GM23248 (cell line): ENCODE results near the gene ENTPD8. TPM values are rescaled to one million over a fixed set of nuclear protein-coding genes. Genes with fewer than 3 reads are reported as not detected.

ENCODE experiments used
- DNase-seq: peaks from one replicate; pipeline ENCODE4 v3.0.0-alpha.2; 2015
- H2AFZ ChIP-seq: fragments of 200-600 bp; sonication (generic); 2 replicates; pipeline ENCODE4 v1.6.1; 2016; ENCODE audit warnings: antibody characterized with exemption
- H3F3A ChIP-seq: fragments of 200-600 bp; sonication (generic); 2 replicates; pipeline ENCODE4 v1.6.1; 2016; ENCODE audit warnings: mild to moderate bottlenecking, antibody characterized with exemption, mixed run types; ENCODE audit not compliant: insufficient read depth
- H3K27ac ChIP-seq: fragments of 200-600 bp; sonication (generic); 2 replicates; pipeline ENCODE4 v1.5.1; 2016; ENCODE audit warnings: mild to moderate bottlenecking
- H3K27me3 ChIP-seq: fragments of 200-600 bp; sonication (generic); replicated peaks from 2 replicates; pipeline ENCODE4 v1.6.1; 2016; ENCODE audit warnings: mild to moderate bottlenecking; ENCODE audit not compliant: insufficient read depth
- H3K36me3 ChIP-seq: fragments of 200-600 bp; sonication (generic); 2 replicates; pipeline ENCODE4 v1.6.1; 2016; ENCODE audit warnings: low read depth, mild to moderate bottlenecking
- H3K4me1 ChIP-seq: fragments of 200-600 bp; sonication (generic); 2 replicates; pipeline ENCODE4 v1.6.1; 2016; ENCODE audit warnings: mild to moderate bottlenecking; ENCODE audit not compliant: insufficient read depth
- H3K4me2 ChIP-seq: fragments of 200-600 bp; sonication (generic); one replicate; pipeline ENCODE4 v1.6.1; 2016; ENCODE audit warnings: mild to moderate bottlenecking; ENCODE audit not compliant: unreplicated experiment
- H3K4me3 ChIP-seq: fragments of 200-600 bp; sonication (generic); 2 replicates; pipeline ENCODE4 v1.5.1; 2016; ENCODE audit warnings: mild to moderate bottlenecking
- H3K79me2 ChIP-seq: fragments of 200-600 bp; sonication (generic); 2 replicates; pipeline ENCODE4 v1.6.1; 2016; ENCODE audit warnings: mild to moderate bottlenecking; ENCODE audit not compliant: insufficient read depth
- H3K9ac ChIP-seq: fragments of 200-600 bp; sonication (generic); 2 replicates; pipeline ENCODE4 v1.6.1; 2016; ENCODE audit warnings: mild to moderate bottlenecking
- H3K9me2 ChIP-seq: fragments of 200-600 bp; sonication (generic); 2 replicates; pipeline ENCODE4 v1.6.1; 2016; ENCODE audit warnings: mixed run types, mild to moderate bottlenecking, moderate library complexity; ENCODE audit not compliant: insufficient read depth
- H3K9me3 ChIP-seq: fragments of 200-600 bp; sonication (generic); one replicate; pipeline ENCODE4 v1.6.1; 2017; ENCODE audit warnings: low read depth
- H4K20me1 ChIP-seq: fragments of 200-600 bp; sonication (generic); 2 replicates; pipeline ENCODE4 v1.6.0; 2016; ENCODE audit not compliant: insufficient read depth
- EZH2 ChIP-seq: fragments of 200-600 bp; sonication (generic); IDR thresholded peaks from 2 replicates; pipeline ENCODE4 v1.6.1; 2018; ENCODE audit warnings: antibody characterized with exemption, mild to moderate bottlenecking; ENCODE audit not compliant: insufficient read depth, poor library complexity, severe bottlenecking
- EZH2phosphoT487 ChIP-seq: fragments of 200-600 bp; sonication (generic); IDR thresholded peaks from 2 replicates; pipeline ENCODE4 v1.6.1; 2018; ENCODE audit warnings: antibody characterized with exemption, moderate library complexity, mild to moderate bottlenecking, low read depth; ENCODE audit not compliant: insufficient read depth
- WGBS, 2 experiments: methylation state at CpG; one replicate each; pipeline ENCODE4 v1.1.6; 2015 to 2017; ENCODE audit warnings: low lambda C conversion rate in 2 of 2, low coverage in 1 of 2; ENCODE audit errors: missing lambda C conversion rate in 2 of 2; 5-methylcytosine and 5-hydroxymethylcytosine counted together
- in situ Hi-C: fragments of 300-500 bp; cut with MboI; formaldehyde crosslinking; loops from 2 replicates; pipeline ENCODE4 v1.15.0; 2020
- polyA plus RNA-seq: library from polyadenylated mRNA; unstranded; fragments of >200 nt; fragmentation: Nextera tagmentation; extraction: Ambion mirVana; gene quantifications from 2 replicates; pipeline ENCODE4 v1.2.1, GENCODE V29; 2016
- total RNA-seq: library from RNA; depleted of rRNA; stranded (reverse); fragments of >200 nt; shearing (Covaris generic); gene quantifications from 2 replicates; pipeline ENCODE4 v1.2.3, GENCODE V29; 2014

Gene ENTPD8
- total and polyA plus RNA-seq, 2 experiments from 2014 or later, result not detected

DNA sequence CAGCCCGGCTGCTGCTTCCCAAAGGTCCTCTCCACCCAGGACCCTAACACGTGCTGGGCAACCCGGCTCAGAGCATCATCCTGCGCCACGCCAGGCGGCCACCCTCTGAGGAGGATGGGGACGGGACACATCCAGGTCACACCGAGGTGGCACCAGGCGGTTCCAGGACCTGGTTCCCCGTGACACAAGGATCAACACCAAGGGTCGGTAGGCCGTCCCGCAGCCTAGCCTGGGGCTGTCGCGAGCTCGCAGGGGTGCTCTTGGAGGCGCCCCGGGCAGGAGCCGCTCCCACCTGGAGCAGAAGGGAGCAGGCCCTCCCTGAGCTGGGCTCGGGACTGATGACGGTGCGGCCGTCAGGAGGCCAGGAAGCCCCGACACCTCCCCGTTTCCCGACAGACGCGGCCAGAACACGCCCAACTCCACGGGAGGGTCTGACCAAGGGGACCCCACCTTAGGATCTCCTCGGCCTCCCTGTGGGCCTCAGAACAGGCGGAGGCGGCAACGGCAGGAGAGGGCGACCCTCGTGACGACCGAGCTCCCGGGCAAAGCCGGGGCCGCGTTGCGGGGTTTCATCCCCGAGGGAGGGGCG is 24.5 kb downstream of the ENTPD8 start:
- H3K9ac ChIP-seq, result no peak overlapping the region
- no peak overlapping the region for H2AFZ ChIP-seq
- H3K4me1 ChIP-seq, result peaks cover 12% of the 10 kb centered on the region
- in situ Hi-C loops, result loop anchor here (25.0 kb wide), 1 partner anchor 304 kb away; the partner anchor contains the start of gene DPP7
- no peak for DNase-seq
- H3K9me3 ChIP-seq, result no peaks in the 10 kb centered on the region
- no peaks in the 10 kb centered on the region for H3K36me3 ChIP-seq
- no peaks in the 10 kb centered on the region for H4K20me1 ChIP-seq
- H3K4me3 ChIP-seq, result no peak overlapping the region
- TF ChIP-seq EZH2, result no peak
- TF ChIP-seq EZH2phosphoT487, result no peak
- H3K4me2 ChIP-seq, result no peak overlapping the region
- H3K79me2 ChIP-seq, result peaks cover 19% of the 10 kb centered on the region
- H3K9me2 ChIP-seq, result no peaks in the 10 kb centered on the region
- no peaks in the 10 kb centered on the region for H3K27me3 ChIP-seq
- 93 to 94% methylated on average over 33 to 45 of the region's 45 CpGs for WGBS, 2 experiments
- H3K27ac ChIP-seq, result no peak overlapping the region
- H3F3A ChIP-seq, result no peaks in the 10 kb centered on the region

- H3F3A ChIP-seq, result no peaks in the 10 kb centered on the region
- H3K79me2 ChIP-seq, result peaks cover 13% of the 10 kb centered on the region
- H3K4me3 ChIP-seq, result no peak overlapping the region
- TF ChIP-seq EZH2 (no peak), EZH2phosphoT487 (no peak)
- H3K27me3 ChIP-seq, result no peaks in the 10 kb centered on the region
- no peak overlapping the region for H2AFZ ChIP-seq
- no peaks in the 10 kb centered on the region for H3K9me3 ChIP-seq
- H3K27ac ChIP-seq, result no peak overlapping the region
- no peak overlapping the region for H3K4me2 ChIP-seq
- peaks cover 10% of the 10 kb centered on the region for H3K4me1 ChIP-seq
- H3K36me3 ChIP-seq, result no peaks in the 10 kb centered on the region
- H3K9ac ChIP-seq, result no peak overlapping the region
- whole genome bisulfite sequencing, 2 experiments, result 91 to 93% methylated on average over 21 to 23 of the region's 23 CpGs
- DNase-seq, result no peak
- no peaks in the 10 kb centered on the region for H3K9me2 ChIP-seq
- H4K20me1 ChIP-seq, result no peaks in the 10 kb centered on the region
- in situ Hi-C loops, result loop anchor here (25.0 kb wide), 1 partner anchor 304 kb away; the partner anchor contains the start of gene DPP7
Observed at GRCh38 chr9:137416006-137416562, 25.1 kb downstream of the ENTPD8 start.

DNA sequence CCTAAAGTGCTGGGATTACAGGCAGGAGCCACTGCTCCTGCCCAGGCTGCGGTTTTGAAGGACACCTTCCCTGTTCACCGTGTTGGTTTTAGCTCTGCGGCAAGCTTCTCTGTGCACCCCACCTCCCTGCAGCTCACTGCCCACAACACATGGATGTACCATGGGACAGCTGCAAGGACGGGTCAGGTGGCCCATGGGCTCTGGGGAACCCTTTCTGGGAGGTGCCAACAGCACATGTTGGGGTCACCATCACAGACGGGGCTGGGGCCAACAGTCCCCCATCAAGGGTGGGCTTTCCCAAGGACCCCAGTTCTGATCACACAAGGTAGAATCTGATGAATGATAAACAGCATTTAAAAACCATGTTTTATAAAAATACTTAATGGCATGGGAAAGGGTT is 25.7 kb downstream of the ENTPD8 start:
- Histone ChIP-seq H2AFZ (no peak overlapping the region), H3K9ac (no peak overlapping the region), H3K4me1 (peaks cover 10% of the 10 kb centered on the region), H3K4me2 (no peak overlapping the region), H3K36me3 (no peaks in the 10 kb centered on the region), H4K20me1 (no peaks in the 10 kb centered on the region), H3K27me3 (no peaks in the 10 kb centered on the region), H3K79me2 (peaks cover 7% of the 10 kb centered on the region), H3K27ac (no peak overlapping the region), H3K9me3 (no peaks in the 10 kb centered on the region), H3K9me2 (no peaks in the 10 kb centered on the region), H3F3A (no peaks in the 10 kb centered on the region), H3K4me3 (no peak overlapping the region)
- WGBS, 2 experiments, result 94 to 99% methylated on average over 5 of the region's 5 CpGs
- DNase-seq, result no peak
- no peak for TF ChIP-seq EZH2phosphoT487
- in situ Hi-C loops, result loop anchor here (25.0 kb wide), 1 partner anchor 303 kb away; the partner anchor contains the start of gene DPP7

- H3K4me1 ChIP-seq, result peaks cover 11% of the 10 kb centered on the region
- H3K4me3 ChIP-seq, result no peak overlapping the region
- no peaks in the 10 kb centered on the region for H3K9me2 ChIP-seq
- 78 to 85% methylated on average over 7 to 10 of the region's 10 CpGs for WGBS, 2 experiments
- no peaks in the 10 kb centered on the region for H3K79me2 ChIP-seq
- H3K9me3 ChIP-seq, result no peaks in the 10 kb centered on the region
- in situ Hi-C loops, result loop anchor here (25.0 kb wide), 1 partner anchor 300 kb away; the partner anchor contains the start of gene DPP7
- H3K27ac ChIP-seq, result no peak overlapping the region
- H3K4me2 ChIP-seq, result no peak overlapping the region
- no peaks in the 10 kb centered on the region for H3F3A ChIP-seq
- no peaks in the 10 kb centered on the region for H4K20me1 ChIP-seq
- no peak overlapping the region for H2AFZ ChIP-seq
- H3K27me3 ChIP-seq, result no peaks in the 10 kb centered on the region
- peak; percentile 48 for DNase-seq
- TF ChIP-seq EZH2phosphoT487 (no peak), EZH2 (no peak)
- no peaks in the 10 kb centered on the region for H3K36me3 ChIP-seq
- no peak overlapping the region for H3K9ac ChIP-seq
Observed at GRCh38 chr9:137412431-137412830, 28.7 kb downstream of the ENTPD8 start.
